SW480 (cell line): ENCODE results near the gene ALDH4A1.
A peak's percentile ranks its signal among the peaks of the same experiment; 100 is the strongest.

Source experiments
- DNase-seq: peaks from one replicate; pipeline ENCODE4 v3.0.0-alpha.2; 2016; ENCODE audit warnings: low spot score

ALDH4A1 gene

GRCh38 chr1:18902523-18903290 is at the start of gene ALDH4A1:
Gene ALDH4A1 (minus strand): TSS chr1:18902555. CDS start chr1:18902523, 32 bp downstream.
- DNase-seq = peak; percentile 99

- DNase-seq = no peak
Measured at GRCh38 chr1:18951818-18952391, 49.5 kb upstream of the ALDH4A1 start.

- no peak for DNase-seq
Measured at GRCh38 chr1:18951416-18951815, 49.1 kb upstream of the ALDH4A1 start.

GRCh38 chr1:18950401-18951026 is 48.2 kb upstream of the ALDH4A1 start:
- no peak for DNase-seq

GRCh38 chr1:18949686-18950400 is 47.5 kb upstream of the ALDH4A1 start:
- no peak for DNase-seq

- DNase-seq = peak; percentile 53
Measured at GRCh38 chr1:18948913-18949685, 46.7 kb upstream of the ALDH4A1 start.

GRCh38 chr1:18948048-18948912 is 45.9 kb upstream of the ALDH4A1 start:
- peak; percentile 76 for DNase-seq

- no peak for DNase-seq
Measured at GRCh38 chr1:18947570-18947969, 45.2 kb upstream of the ALDH4A1 start.

GRCh38 chr1:18946550-18947381 is 44.4 kb upstream of the ALDH4A1 start:
- DNase-seq = no peak

- no peak for DNase-seq
Measured at GRCh38 chr1:18945401-18945849, 43.1 kb upstream of the ALDH4A1 start.

GRCh38 chr1:18944810-18945209 is 42.5 kb upstream of the ALDH4A1 start:
- no peak for DNase-seq

- DNase-seq = no peak
Measured at GRCh38 chr1:18943914-18944572, 41.7 kb upstream of the ALDH4A1 start.

- no peak for DNase-seq
Measured at GRCh38 chr1:18943162-18943561, 40.8 kb upstream of the ALDH4A1 start.

GRCh38 chr1:18942340-18942739 is 40.0 kb upstream of the ALDH4A1 start:
- no peak for DNase-seq

- DNase-seq = peak; percentile 88
Measured at GRCh38 chr1:18941221-18942141, 39.1 kb upstream of the ALDH4A1 start.

GRCh38 chr1:18940303-18941020 is 38.1 kb upstream of the ALDH4A1 start:
- DNase-seq = no peak
